Superior temporal gyrus (tissue), 1 donor: ENCODE data around the gene ZNF574.

ENCODE experiments used
- DNase-seq: peaks from one replicate; pipeline ENCODE4 v3.0.0-alpha.2; 2016; ENCODE audit errors: extremely low spot score

Gene ZNF574

DNA sequence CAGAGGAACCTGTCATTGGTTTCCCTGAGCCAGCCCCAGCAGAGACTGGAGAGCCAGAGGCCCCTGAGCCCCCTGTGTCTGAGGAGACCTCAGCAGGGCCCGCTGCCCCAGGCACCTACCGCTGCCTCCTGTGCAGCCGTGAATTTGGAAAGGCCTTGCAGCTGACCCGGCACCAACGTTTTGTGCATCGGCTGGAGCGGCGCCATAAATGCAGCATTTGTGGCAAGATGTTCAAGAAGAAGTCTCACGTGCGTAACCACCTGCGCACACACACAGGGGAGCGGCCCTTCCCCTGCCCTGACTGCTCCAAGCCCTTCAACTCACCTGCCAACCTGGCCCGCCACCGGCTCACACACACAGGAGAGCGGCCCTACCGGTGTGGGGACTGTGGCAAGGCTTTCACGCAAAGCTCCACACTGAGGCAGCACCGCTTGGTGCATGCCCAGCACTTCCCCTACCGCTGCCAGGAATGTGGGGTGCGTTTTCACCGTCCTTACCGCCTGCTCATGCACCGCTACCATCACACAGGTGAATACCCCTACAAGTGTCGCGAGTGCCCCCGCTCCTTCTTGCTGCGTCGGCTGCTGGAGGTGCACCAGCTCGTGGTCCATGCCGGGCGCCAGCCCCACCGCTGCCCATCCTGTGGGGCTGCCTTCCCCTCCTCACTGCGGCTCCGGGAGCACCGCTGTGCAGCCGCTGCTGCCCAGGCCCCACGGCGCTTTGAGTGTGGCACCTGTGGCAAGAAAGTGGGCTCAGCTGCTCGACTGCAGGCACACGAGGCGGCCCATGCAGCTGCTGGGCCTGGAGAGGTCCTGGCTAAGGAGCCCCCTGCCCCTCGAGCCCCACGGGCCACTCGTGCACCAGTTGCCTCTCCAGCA, 4.2 kb downstream of the ZNF574 start:
- DNase-seq = no peak

DNA sequence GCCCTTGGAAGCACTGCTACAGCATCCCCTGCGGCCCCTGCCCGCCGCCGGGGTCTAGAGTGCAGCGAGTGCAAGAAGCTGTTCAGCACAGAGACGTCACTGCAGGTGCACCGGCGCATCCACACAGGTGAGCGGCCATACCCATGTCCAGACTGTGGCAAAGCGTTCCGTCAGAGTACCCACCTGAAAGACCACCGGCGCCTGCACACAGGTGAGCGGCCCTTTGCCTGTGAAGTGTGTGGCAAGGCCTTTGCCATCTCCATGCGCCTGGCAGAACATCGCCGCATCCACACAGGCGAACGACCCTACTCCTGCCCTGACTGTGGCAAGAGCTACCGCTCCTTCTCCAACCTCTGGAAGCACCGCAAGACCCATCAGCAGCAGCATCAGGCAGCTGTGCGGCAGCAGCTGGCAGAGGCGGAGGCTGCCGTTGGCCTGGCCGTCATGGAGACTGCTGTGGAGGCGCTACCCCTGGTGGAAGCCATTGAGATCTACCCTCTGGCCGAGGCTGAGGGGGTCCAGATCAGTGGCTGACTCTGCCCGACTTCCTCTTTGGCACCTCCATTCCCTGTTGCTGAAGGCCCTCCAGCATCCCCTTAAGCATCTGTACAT, 4.9 kb downstream of the ZNF574 start:
- no peak for DNase-seq

DNA sequence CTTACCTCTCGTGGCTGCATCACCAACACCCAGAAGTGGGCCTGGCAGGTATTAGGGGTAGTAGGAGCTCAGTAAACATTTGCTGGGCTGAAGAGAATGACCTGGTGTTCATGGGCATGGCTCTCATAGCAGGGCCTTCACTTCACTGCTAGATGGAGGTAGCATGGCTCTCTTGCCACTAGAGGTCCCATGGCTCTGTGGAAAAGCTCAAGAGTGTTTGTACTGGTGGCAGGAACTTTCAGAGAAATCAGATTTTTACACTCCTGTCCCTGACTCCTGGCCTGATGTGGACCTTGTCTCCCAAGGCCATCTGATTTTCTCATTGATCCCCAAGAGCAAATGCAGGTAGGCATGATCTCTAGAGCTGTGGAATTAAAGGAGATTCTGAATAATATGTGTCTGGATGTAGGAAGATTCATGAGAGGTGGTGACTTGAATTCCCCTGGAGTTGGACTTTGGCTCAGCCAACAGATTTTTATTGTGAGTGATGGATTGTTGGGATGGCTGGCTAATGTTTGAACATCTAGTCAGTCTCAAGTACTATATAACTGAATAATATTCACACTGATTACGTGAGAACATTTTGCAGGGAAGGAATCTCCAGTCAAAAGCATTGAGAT, 5.7 kb downstream of the ZNF574 start:
- peak; percentile 29 for DNase-seq

DNA sequence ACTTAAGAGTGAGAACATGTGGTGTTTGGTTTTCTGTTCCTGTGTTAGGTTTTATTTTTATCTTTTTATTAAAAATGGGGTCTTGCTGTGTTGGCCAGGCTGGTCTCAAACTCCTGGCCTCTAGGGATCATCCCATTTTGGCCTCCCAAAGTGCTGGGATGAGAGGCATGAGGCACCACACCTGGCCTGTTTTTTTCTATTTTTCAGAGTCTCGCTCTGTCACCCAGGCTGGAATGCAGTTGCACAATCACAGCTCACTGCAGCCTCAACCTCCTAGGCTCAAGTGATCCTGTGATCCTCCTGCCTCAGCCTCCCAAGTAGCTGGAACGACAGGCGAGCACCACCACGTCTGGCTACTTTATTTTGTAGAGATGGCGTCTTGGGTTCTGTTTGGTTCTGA, 7.6 kb downstream of the ZNF574 start:
- no peak for DNase-seq

DNA sequence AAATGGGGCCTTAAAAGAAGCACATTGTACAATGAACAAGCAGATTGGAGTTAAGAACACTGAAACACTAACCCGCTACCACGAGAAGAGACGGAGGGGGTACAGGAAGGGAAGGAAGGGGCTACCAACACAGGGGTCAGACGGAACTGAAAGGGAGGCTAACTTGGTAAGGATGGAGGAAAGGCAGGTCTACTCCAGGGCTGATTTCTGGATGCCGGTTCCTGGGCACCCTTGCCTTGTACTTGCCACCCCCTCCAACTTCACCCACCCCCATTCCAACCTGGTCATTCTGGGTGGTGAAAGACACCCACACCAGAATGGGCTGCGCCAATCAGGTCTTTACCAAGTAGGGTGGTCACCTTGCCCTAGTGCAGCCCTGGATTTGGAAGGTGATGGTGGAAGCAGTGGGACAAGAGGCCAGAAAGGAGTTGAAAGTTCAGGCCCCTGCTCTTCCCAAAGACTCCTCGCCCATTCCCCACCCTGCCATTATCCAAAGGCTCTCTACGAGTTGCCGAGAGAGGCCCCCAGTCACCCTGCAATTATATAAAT, 10.3 kb downstream of the ZNF574 start:
- no peak for DNase-seq

DNA sequence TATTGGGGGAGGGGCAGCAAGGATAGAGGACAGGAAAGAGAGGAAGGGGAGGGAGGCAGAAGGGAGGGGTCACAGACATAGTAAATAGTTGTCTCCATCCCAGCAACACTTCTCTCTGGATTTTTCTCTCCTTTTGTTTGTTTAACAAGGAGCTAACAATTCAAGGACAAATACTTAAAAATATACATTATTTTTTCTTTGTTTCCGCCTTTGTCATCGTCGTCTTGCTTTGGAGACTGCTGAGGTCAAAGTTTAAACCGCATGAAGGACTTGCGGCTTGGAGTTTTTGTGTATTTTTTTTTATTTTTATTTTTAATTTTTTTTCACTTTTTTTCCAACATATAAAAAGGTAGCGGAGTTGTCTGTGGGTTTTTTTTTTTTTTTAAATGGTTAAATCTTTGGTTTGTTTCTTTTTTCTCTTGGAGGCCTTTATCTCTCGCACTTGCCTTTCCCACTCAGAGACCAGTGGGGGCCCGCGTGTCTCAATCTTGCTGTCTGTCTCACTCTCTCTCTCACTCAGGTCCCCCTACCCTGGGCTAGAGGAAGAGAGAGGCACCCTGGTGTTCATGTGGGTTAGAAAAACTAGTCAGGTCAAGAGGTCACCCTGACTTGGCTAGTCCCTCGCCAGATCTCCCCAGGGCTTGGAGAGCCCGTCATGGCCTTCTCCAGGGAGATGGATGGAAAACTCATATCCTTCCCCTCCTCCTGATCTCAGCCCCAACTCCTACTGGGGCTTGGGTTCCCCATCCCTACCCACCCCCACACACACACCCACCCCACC, 11.0 kb downstream of the ZNF574 start:
- DNase-seq = no peak

DNA sequence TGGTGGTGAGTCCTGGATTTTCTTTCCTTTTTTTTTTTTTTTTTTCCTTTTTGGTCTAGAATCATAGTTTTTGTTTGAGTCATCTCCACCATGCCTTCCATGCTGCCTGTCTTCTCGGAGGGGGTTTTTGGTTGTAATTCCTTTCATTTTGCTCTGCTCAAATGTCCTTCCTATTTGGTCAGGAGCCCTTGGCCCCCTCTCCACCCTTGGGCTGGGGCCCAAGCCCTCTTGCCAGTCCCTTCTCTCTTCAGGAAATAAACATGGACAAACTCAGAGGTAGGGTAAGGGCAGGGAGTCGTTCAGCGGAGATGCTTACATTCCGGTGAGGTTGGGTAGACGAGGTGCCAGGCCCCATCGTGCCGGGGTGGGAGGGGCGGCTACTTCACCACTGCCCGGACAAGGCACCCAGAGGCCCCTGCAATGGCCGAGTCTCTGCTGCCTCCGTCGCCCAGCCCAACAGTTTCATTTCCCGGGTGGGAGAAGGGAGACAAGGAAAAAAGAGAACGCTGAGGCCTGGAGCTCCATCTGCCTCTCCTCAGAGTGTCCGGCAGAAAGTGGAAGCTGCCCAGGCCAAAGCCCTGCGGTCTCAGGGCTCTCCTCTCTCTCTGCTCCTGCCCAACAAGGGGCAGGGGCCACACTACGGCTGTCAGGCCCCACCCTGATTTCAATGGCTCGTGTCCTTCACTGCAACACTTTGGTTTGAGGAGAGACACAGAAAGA, 12.7 kb downstream of the ZNF574 start:
- DNase-seq = no peak

DNA sequence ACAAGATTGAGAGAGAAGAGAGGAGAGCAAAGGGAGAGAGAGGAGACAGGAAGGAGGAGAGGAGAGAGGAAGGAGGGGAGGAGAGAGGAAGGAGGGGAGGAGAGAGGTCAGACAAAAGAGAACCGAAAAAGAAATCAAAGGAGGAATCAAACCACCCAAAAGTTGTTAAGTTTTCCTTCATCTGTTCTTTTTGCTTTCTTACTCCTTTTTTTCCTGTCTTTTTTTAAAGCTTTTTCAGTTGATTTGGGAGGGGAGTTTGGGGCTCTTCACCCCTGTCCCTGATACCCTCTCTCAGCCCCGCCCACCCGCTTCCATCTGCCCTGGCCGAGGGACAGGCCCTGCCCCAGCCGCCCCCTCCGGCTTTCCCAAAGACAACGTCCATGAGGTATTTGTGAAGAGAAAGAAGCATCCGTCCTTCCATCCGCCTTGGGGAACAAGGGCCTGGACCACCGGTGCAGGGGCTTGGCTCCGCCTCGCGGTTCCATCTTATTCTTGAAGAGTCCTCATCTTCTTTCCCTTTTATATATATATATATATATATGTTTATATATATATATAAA, 13.3 kb downstream of the ZNF574 start:
- DNase-seq = no peak

DNA sequence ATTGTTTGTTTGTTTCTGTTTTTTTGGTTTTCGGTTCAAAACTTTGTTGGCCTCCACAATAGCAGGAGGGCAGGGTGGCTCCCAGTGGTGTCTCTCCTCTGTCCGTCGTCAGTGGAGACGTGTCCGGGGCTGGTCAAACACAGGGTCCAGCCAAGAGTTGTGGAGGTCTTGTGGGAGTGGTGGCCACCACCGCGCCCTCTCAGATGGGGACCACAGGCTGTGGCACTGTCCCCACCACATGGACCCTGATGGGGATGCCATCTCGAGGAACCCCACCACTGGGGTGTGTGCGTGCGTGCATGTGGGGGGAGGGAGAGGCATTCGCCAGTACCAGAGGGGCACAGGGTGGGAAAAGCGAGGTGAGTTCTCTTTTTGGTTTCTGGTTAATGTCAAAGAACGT, 13.8 kb downstream of the ZNF574 start:
- DNase-seq = no peak

DNA sequence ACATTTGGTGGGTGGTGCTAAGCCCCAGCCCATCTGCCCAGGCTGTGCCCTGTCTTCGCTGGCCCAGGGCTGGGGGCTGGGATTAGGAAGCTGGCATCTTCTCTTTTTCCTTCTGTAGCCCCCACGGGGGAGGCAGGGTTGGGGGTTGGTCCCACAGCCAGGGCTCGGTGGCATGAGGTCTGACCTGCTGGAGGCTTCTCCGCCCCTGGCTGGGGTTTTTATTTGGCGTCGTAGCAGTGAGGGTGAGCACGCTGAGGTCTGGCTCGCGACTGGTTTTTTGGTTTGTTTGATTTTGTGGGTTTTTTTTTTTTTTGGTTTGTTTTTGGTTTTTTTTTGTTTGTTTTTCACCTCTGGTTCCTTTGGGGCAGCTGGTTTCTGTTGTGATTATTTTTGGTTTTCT, 14.7 kb downstream of the ZNF574 start:
- no peak for DNase-seq

DNA sequence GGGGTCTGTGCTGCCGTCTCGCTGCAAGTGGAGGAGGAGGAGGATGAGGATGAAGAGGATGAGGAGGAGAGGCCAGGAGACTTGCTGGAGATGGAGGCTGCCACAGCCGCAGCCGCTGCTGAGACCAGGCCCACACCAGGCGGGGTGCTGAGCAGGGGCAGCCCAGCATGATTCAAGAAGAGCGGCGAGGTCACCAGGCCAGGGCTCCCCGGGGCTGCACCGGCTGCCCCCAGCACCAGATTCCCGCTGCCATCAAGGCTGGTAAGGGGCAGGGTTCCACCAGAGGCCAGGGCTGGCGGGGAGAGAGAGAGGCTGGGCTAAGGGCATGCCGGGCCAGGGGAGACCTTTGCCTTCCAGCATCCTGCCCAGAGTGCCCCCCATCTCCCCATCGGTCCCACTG, 15.3 kb downstream of the ZNF574 start:
- DNase-seq = no peak

DNA sequence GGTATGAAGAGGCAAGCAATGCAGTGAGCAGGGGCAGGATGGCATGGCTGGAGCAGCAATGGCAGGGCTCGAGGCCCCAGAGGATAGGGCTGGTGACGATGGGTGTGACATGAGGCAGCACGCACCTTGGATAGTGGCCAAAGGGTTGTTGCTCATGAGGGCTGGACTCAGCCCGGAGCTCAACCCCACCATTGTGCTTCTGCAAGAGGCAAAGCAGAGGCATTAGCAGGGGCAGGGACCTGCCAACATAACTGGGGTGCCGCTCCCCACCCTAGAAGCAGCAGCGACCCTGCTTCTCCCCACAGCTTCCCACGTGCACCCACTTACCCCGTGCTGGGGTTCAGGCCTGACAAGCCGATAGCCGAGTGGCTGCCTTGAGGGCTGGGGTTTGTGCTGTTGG, 15.8 kb downstream of the ZNF574 start:
- no peak for DNase-seq

DNA sequence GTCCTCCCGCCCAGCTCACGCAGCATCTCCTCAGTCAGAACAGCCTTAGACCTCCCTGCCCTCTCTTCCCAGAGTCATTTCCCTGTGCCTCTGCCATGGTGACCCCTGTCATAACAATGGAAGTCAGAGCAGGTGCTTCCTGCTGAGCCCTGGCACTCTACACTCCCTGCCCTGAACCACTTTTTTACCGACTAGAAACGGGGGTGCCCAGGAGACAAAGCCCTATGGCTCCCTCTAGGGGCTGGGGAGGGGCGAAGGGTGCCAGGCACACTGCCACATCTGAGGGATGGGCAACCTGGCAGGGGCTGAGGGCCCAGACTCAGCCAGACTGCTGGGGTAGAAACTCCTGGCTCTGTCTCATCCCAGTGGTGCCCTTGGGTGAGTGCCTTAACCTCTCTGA, 16.4 kb downstream of the ZNF574 start:
- no peak for DNase-seq

DNA sequence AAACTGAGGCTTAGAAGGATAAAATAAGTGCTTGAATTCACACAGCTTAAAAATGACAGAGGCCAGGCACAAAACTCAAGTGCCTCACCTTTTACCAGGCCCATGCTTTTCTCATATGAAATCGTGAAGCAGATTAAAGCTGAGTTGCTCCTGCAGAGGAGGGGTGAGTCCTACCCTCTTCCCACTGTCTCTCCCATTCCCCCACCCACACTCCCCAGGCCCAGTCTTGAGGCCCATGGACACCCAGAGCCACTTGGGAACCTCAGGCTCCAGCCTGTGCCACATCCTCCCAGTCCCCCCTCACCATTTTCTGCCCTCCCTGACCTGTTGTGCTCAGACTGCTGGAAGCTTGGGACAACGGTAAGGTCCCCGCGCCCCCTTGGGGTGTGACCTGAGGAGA, 17.5 kb downstream of the ZNF574 start:
- DNase-seq = no peak

DNA sequence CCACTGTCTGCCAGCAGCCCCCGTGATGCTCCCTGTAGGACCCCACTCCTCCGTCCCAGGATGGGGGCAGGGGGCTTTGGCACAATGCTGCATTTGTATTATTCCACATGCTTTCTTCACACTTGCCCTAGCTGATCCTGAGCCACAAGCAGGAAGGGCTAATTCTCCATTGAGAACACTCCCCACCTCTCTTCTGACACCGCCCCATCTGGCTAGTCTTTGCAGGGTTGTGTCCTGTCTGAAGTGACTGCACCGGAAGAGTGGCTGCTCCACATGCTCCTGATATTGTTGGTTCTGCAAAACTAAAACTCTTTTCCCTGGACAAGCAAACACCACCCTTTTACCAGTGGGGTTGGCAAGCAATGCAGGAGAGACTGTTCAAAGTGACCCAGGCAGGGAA, 18.0 kb downstream of the ZNF574 start:
- DNase-seq = no peak

DNA sequence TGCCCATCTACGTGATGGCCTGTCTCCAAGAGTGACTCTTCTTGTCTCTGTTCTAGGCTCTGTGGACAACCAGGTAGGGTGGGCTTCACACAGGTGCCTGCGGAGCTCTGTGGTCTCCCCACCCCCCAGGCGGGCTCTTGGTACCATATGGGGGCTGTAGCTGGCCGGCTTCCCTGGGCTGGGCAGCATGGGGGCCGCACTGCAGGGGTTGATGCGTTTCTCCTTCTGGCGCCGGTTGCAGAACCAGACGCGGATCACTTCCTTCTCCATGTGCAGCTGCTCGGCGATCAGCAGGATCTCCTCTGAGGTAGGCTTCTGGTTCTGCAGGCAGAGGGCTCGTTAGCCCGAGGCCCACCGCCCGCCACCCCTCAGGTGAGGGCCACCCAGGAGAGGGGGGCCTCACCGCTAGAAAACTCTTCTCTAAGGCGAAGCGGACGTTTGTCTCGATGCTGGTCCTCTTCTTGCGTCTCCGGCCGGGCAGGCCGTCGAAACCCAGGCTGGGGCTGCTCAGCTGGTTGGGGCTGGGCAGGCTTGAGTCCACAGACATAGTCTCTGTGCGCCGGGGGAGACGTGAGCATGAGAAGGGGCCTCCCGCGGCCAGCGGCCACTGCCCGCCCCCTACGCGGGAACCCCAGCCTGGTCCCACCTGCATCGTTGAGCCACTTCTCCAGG, 19.3 kb downstream of the ZNF574 start:
- no peak for DNase-seq

DNA sequence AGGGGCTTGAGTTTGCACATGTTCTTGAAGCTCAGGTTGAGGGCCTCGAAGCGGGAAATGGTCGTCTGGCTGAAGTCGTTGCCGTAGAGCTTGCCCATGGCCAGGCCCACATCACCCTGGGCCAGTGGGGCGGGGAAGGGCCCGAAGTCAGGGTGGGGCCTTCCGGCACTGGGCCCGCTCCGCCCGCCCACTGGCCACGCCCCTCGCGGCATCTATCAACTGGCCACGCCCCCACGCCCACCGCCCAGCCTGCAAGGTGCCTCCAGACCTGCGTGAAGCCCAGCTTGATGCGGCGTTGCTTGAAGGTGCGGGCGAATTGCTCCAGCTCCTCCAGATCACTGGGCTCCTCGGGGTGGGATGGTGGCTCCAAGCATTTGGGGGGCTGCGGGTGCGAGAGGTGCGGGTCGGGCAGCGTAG, 19.9 kb downstream of the ZNF574 start:
- DNase-seq = no peak

DNA sequence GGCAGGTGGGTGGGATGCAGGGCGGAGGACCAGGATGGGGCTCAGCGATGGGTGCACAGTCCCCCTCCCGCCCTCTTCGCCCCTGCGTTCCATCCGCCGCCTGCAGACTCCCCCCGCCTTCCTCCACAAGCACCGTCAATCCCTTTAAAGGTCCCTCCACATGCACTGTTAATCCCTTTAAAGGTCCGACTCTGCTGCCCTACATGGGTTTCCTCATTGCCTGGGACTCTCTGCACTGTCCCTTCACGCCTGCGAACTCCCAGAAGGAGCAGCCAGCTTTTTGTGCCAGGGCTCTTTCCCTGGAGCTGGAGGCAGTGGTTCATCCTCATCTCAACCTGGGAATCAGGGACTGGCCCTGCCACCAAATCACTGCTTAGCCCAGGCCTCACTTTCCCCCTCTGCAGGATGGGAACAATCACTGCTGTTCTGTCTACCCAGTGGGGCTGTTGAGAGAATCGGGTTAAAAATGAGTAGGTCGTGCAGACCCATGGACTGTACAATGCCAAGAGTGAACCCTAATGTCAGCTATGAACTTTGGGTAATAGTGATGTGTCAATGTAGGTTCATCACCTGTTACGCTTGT, 20.4 kb downstream of the ZNF574 start:
- no peak for DNase-seq

DNA sequence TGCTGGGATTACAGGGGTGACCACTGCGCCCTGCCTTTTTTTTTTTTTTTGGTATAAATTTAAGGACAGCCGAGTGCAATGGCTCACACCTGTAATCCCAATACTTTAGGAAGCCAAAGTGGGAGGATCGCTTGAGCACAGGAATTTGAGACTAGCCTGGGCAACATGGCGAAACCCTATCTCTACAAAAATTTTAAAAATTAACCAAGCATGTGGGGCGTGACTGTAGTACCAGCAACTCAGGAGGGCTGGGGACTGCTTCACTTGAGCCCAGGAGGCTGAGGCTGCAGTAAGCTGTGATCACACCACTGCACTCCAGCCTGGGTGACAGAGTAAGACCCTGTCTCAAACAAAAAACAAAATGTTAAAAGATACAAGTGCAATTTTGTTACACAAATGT, 21.5 kb downstream of the ZNF574 start:
- DNase-seq = no peak

DNA sequence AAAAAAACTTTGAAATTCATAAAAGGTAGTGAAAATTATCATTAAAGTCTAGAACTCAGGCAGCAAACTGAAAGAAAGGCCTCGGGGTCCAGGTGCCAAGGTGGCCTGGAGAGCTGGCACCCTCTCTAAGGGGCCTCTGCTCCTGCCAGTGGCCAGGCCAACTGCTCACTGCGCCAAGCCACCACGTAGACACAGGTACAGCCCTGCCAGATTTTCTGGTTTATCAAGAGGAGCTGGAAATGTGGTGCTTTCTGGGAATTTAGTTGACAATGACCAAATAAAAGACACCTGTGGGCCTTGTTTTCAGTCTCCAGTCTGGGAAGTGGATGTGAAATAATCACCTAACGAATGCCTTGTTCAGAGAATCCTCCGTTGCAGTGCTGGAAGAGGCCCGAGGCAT, 22.8 kb downstream of the ZNF574 start:
- DNase-seq = no peak
